ENCODE results near the gene TTLL8. TPM values are rescaled to one million over a fixed set of nuclear protein-coding genes. Genes with fewer than 3 reads are reported as not detected.

The TTLL8 gene
- polyA plus RNA-seq, 1 of the 3 experiments (the other 2 are of a cell fraction) = not detected

DNA sequence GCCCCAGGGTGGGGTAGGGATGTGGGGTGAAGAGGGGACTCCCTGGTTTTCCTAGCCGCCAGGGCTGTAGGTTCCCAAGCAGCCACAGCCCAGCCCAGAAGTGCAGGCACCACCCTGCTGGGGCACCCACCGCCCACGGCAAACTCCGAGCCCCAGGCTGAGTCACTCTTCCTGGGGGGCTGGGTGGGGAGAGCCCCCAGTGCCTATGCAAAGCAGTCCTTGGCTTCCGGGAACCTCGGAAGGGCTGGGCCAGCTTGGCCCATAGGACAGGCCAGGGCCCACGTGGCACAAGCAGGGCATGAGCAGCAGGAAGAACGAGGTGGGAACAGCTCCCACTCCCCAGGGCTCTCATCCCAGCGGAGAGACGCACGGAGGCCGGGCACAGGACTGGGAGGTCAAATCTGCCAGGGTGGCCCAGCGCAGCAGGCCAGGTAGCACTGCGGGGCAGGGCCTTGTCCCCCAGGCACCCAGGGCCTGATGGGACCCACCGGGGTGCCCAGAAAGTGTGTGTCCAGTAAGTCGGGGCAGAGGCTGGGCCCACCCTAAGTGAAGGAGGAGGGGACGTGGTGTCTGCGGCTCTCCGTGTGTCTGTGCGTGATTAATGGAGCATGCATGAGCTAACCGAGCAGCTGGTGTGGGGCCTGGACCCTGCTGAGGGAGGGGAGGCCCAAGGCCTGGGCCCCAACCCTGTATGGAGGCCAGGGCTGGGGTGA is 41.0 kb downstream of the TTLL8 start (continued):
- TF ChIP-seq, protein P1, sequence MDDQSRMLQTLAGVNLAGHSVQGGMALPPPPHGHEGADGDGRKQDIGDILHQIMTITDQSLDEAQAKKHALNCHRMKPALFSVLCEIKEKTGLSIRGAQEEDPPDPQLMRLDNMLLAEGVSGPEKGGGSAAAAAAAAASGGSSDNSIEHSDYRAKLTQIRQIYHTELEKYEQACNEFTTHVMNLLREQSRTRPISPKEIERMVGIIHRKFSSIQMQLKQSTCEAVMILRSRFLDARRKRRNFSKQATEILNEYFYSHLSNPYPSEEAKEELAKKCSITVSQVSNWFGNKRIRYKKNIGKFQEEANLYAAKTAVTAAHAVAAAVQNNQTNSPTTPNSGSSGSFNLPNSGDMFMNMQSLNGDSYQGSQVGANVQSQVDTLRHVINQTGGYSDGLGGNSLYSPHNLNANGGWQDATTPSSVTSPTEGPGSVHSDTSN (IDR thresholded peaks at IDR 0.05) = no peak
- TF ChIP-seq FOSL2 (IDR thresholded peaks at IDR 0.05; ENCODE audit: borderline replicate concordance, low read depth) = no peak

DNA sequence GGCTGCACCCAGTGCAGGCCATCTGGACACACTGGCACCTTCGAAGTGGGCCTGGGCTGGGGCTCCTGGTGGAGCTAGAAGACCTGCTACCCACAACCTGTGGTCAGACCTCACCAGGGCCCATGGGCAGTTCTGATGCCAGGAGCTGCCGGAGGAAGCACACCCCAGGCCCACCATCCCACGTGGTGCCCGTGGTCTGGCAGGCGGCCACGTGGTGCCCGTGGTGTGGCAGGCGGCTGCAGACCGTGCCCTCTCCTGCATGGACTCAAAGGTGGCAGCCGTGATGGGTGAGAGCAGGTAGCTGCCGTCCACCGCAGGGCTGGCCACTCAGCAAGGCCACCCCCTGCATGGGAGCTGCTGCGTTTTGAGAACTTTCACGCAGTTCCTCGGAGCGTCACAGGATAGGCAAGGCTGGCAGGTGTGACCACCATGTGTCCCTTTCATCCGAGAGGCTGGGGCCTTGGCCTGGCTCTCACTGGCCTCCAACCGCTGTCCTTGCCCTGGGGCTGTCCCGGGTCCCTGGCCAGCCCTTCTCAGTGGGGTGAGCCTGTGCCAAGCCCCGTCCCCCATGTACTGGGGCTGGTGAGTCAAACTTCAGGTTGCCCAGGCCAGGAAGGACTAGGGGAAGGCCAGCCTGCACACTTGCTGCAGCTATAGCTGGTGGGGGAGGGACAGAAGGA is 41.6 kb downstream of the TTLL8 start:
- no peak overlapping the region for H3K27ac ChIP-seq (ENCODE audit: low read depth in 2 of 2, low read length in 1 of 2)
- H2AFZ ChIP-seq (ENCODE audit: low read depth) = no peak overlapping the region
- H3K4me3 ChIP-seq (ENCODE audit: low read depth in 2 of 2, low read length in 1 of 2) = no peak overlapping the region
- no peaks in the 10 kb centered on the region for H3K4me1 ChIP-seq (ENCODE audit: control insufficient read depth in 1 of 2, insufficient read depth in 2 of 2, low read depth in 1 of 2, low read length in 1 of 2)
- H3K79me2 ChIP-seq (ENCODE audit: insufficient read depth) = no peaks in the 10 kb centered on the region
- H4K20me1 ChIP-seq (ENCODE audit: insufficient read depth) = no peaks in the 10 kb centered on the region
- ChIA-PET POLR2A (no interaction called here), CTCF (interaction anchor here (0.6 to 2.6 kb wide), 4 partner anchors 14 to 86 kb away, joined by 3 to 9 read pairs (median 8); no protein-coding TSS in a partner anchor)
- H3F3A ChIP-seq (replicated peaks; ENCODE audit: insufficient read depth) = no peaks in the 10 kb centered on the region
- H3K9ac ChIP-seq = no peak overlapping the region
- peak; percentile 35 for DNase-seq
- 67% methylated on average over 9 of the region's 20 CpGs for WGBS (ENCODE audit: low lambda C conversion rate)
- H3K27me3 ChIP-seq (ENCODE audit: insufficient read depth) = peaks cover 67% of the 10 kb centered on the region
- no peak for TF ChIP-seq CHD2 (IDR thresholded peaks at IDR 0.05; ENCODE audit: low read length, partially characterized antibody)
- no peak for TF ChIP-seq FOSL2 (IDR thresholded peaks at IDR 0.05; ENCODE audit: borderline replicate concordance, low read depth)
- no peak for TF ChIP-seq TAF1 (IDR thresholded peaks at IDR 0.05; ENCODE audit: borderline replicate concordance, low read depth, low read length)
- TF ChIP-seq, protein P2, sequence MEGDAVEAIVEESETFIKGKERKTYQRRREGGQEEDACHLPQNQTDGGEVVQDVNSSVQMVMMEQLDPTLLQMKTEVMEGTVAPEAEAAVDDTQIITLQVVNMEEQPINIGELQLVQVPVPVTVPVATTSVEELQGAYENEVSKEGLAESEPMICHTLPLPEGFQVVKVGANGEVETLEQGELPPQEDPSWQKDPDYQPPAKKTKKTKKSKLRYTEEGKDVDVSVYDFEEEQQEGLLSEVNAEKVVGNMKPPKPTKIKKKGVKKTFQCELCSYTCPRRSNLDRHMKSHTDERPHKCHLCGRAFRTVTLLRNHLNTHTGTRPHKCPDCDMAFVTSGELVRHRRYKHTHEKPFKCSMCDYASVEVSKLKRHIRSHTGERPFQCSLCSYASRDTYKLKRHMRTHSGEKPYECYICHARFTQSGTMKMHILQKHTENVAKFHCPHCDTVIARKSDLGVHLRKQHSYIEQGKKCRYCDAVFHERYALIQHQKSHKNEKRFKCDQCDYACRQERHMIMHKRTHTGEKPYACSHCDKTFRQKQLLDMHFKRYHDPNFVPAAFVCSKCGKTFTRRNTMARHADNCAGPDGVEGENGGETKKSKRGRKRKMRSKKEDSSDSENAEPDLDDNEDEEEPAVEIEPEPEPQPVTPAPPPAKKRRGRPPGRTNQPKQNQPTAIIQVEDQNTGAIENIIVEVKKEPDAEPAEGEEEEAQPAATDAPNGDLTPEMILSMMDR (IDR thresholded peaks at IDR 0.05) = no peak
- TF ChIP-seq GATA2 (CRISPR knock-in tag; IDR thresholded peaks at IDR 0.05) = no peak
- TF ChIP-seq, protein P3, sequence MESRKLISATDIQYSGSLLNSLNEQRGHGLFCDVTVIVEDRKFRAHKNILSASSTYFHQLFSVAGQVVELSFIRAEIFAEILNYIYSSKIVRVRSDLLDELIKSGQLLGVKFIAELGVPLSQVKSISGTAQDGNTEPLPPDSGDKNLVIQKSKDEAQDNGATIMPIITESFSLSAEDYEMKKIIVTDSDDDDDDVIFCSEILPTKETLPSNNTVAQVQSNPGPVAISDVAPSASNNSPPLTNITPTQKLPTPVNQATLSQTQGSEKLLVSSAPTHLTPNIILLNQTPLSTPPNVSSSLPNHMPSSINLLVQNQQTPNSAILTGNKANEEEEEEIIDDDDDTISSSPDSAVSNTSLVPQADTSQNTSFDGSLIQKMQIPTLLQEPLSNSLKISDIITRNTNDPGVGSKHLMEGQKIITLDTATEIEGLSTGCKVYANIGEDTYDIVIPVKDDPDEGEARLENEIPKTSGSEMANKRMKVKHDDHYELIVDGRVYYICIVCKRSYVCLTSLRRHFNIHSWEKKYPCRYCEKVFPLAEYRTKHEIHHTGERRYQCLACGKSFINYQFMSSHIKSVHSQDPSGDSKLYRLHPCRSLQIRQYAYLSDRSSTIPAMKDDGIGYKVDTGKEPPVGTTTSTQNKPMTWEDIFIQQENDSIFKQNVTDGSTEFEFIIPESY (IDR thresholded peaks at IDR 0.05; ENCODE audit: borderline replicate concordance, low read depth) = no peak
- H3K36me3 ChIP-seq (replicated peaks in 1 of 2; ENCODE audit: control insufficient read depth in 1 of 2, insufficient read depth in 2 of 2, low read length in 1 of 2) = no peaks in the 10 kb centered on the region
- H3K4me2 ChIP-seq = no peak overlapping the region
- H3K9me2 ChIP-seq = no peaks in the 10 kb centered on the region
- no peaks in the 10 kb centered on the region for H3K9me3 ChIP-seq
